Gastroesophageal sphincter (tissue), 3 donors: ENCODE data around the gene PPP1R2.

ENCODE experiments used
- EP300 ChIP-seq: sonication (generic); formaldehyde crosslinking; IDR thresholded peaks from one replicate; pipeline ENCODE4 v1.6.1; 2017; ENCODE audit warnings: antibody characterized with exemption, mild to moderate bottlenecking
- POLR2A ChIP-seq, 2 donors: fragments of 450-650 bp; IDR thresholded peaks; one replicate each; pipeline ENCODE4 v1.6.1; 2017; ENCODE audit warnings: antibody characterized with exemption in 2 of 2, mild to moderate bottlenecking in 2 of 2, moderate library complexity in 1 of 2
- POLR2AphosphoS5 ChIP-seq: sonication (generic); formaldehyde crosslinking; IDR thresholded peaks from one replicate; pipeline ENCODE4 v1.6.1; 2017; ENCODE audit warnings: antibody characterized with exemption
- TF ChIP-seq, protein P1 (sequence below), 4 experiments: fragments of 200-600 bp in 2 of 4; fragments of 450-650 bp in 2 of 4; sonication (generic) in 1 of 4; IDR thresholded peaks; one replicate each; pipeline ENCODE4 v1.5.1; 2017 to 2019; ENCODE audit warnings: antibody characterized with exemption in 4 of 4, mild to moderate bottlenecking in 2 of 4, moderate library complexity in 2 of 4

DNA sequence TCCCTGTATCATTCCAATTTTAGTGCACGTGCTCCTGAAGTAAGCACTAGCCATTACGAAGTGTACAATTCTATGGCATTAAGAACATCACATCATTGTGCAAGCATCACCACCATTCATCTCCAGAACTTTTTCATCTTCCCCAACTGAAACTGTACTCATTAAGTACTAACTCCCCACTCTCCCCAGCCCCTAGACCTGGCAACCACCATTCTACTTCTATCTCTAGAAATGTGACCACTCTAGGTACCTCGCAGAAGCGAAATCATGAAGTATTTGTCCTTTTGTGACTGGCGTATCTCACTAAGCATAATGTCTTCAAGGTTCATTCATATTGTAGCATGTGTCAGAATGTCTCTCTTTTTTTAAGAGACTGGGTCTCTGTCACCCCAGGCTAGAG is 11.4 kb downstream of the PPP1R2 start:
- no peak for TF ChIP-seq POLR2A (IDR thresholded peaks at IDR 0.05)
- TF ChIP-seq POLR2AphosphoS5 = no peak
- TF ChIP-seq, protein P1, sequence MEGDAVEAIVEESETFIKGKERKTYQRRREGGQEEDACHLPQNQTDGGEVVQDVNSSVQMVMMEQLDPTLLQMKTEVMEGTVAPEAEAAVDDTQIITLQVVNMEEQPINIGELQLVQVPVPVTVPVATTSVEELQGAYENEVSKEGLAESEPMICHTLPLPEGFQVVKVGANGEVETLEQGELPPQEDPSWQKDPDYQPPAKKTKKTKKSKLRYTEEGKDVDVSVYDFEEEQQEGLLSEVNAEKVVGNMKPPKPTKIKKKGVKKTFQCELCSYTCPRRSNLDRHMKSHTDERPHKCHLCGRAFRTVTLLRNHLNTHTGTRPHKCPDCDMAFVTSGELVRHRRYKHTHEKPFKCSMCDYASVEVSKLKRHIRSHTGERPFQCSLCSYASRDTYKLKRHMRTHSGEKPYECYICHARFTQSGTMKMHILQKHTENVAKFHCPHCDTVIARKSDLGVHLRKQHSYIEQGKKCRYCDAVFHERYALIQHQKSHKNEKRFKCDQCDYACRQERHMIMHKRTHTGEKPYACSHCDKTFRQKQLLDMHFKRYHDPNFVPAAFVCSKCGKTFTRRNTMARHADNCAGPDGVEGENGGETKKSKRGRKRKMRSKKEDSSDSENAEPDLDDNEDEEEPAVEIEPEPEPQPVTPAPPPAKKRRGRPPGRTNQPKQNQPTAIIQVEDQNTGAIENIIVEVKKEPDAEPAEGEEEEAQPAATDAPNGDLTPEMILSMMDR (IDR thresholded peaks at IDR 0.05) = no peak
- TF ChIP-seq EP300 = no peak
